ENCODE results near the gene ZNF491.
"Not testable (repeated sequence)": the region's sequence is repeated elsewhere in the genome, so short reads cannot be mapped to it uniquely, and the experiment has no call there.

GRCh38 chr19:11776669-11777068 lies 21.7 kb upstream of the ZNF491 start:
- not testable (repeated sequence) for TF ChIP-seq CTCF, POLR2A (IDR thresholded peaks at IDR 0.05)
